Cerebellar cortex (tissue), 1 donor: ENCODE measurements around the gene LDHB.
"Not testable (repeated sequence)": the region's sequence is repeated elsewhere in the genome, so short reads cannot be mapped to it uniquely, and the experiment has no call there.

ENCODE experiments used
- DNase-seq: peaks from one replicate; pipeline ENCODE4 v3.0.0-alpha.2; 2015; ENCODE audit warnings: low spot score

Gene LDHB

GRCh38 chr12:21661396-21662093 lies 3.9 kb upstream of the LDHB start:
- DNase-seq = not testable (repeated sequence)

GRCh38 chr12:21659383-21659782 lies 1.7 kb upstream of the LDHB start:
- DNase-seq = no peak

- peak; percentile 73 for DNase-seq
Observed at GRCh38 chr12:21656905-21657325, 727 bp downstream of the LDHB start.

- DNase-seq = no peak
Observed at GRCh38 chr12:21655591-21655990, 2.1 kb downstream of the LDHB start.

GRCh38 chr12:21651821-21652220 lies 5.8 kb downstream of the LDHB start:
- peak; percentile 73 for DNase-seq

GRCh38 chr12:21650997-21651396 lies 6.6 kb downstream of the LDHB start:
- DNase-seq = no peak

GRCh38 chr12:21649034-21649433 lies 8.6 kb downstream of the LDHB start:
- DNase-seq = no peak

GRCh38 chr12:21648378-21648777 lies 9.3 kb downstream of the LDHB start:
- DNase-seq = no peak

GRCh38 chr12:21647179-21647578 lies 10.5 kb downstream of the LDHB start:
- DNase-seq = no peak

- DNase-seq = not testable (repeated sequence)
Observed at GRCh38 chr12:21645041-21645500, 12.6 kb downstream of the LDHB start.

- DNase-seq = no peak
Observed at GRCh38 chr12:21644516-21644915, 13.1 kb downstream of the LDHB start.

- DNase-seq = no peak
Observed at GRCh38 chr12:21643758-21644157, 13.9 kb downstream of the LDHB start.

GRCh38 chr12:21642707-21643389 lies 14.8 kb downstream of the LDHB start:
- no peak for DNase-seq

- DNase-seq = no peak
Observed at GRCh38 chr12:21638054-21638891, 19.4 kb downstream of the LDHB start.

GRCh38 chr12:21634245-21634644 lies 23.4 kb downstream of the LDHB start:
- DNase-seq = no peak

GRCh38 chr12:21631367-21631766 lies 26.3 kb downstream of the LDHB start:
- no peak for DNase-seq

GRCh38 chr12:21627924-21628323 lies 29.7 kb downstream of the LDHB start:
- no peak for DNase-seq

GRCh38 chr12:21618566-21618965 lies 39.1 kb downstream of the LDHB start:
- no peak for DNase-seq

- DNase-seq = no peak
Observed at GRCh38 chr12:21617030-21617429, 40.6 kb downstream of the LDHB start.

- DNase-seq = no peak
Observed at GRCh38 chr12:21615431-21615830, 42.2 kb downstream of the LDHB start.

GRCh38 chr12:21614506-21614905 lies 43.1 kb downstream of the LDHB start:
- no peak for DNase-seq

- no peak for DNase-seq
Observed at GRCh38 chr12:21613931-21614330, 43.7 kb downstream of the LDHB start.

GRCh38 chr12:21608196-21608595 lies 49.4 kb downstream of the LDHB start:
- no peak for DNase-seq
